Mammary epithelial cell (primary cell): Measurements from ENCODE around the gene CCNT1.

ENCODE experiments used
- EZH2 ChIP-seq: IDR thresholded peaks from 2 replicates; pipeline ENCODE4 v1.6.1; 2012; ENCODE audit warnings: low read length, inconsistent platforms, borderline replicate concordance
- TF ChIP-seq, protein P1 (sequence below), 2 donors: IDR thresholded peaks in 1 of 2; conservative IDR thresholded peaks in 1 of 2; 2 replicates each; pipeline ENCODE4 v1.5.1; 2011 to 2012; ENCODE audit warnings: inconsistent platforms in 2 of 2, low read length in 2 of 2, mild to moderate bottlenecking in 2 of 2, control low read depth in 1 of 2, low read depth in 1 of 2; ENCODE audit not compliant: insufficient read depth in 1 of 2; ENCODE audit errors: extremely low read depth in 1 of 2

DNA sequence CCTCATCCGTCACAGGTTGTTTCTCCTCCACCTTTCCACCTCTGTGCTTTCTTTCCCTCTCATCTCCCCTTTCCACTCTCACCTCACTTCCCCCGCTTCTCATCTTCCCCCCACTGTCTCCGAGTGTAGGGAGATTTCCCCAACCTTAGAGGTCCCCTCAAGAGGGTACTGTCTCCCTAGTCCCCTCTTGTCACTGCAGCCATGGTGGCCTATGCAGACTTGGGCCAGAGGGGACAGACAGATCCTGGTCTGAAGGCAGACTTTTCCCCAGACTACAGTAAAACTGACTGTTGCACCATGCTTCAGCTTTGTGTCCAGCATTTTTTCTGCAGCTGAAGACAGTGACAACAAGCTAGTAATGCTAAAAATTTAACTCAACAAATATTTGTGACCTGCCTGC, 75.7 kb downstream of the CCNT1 start:
- TF ChIP-seq EZH2, result no peak
- TF ChIP-seq, protein P1, sequence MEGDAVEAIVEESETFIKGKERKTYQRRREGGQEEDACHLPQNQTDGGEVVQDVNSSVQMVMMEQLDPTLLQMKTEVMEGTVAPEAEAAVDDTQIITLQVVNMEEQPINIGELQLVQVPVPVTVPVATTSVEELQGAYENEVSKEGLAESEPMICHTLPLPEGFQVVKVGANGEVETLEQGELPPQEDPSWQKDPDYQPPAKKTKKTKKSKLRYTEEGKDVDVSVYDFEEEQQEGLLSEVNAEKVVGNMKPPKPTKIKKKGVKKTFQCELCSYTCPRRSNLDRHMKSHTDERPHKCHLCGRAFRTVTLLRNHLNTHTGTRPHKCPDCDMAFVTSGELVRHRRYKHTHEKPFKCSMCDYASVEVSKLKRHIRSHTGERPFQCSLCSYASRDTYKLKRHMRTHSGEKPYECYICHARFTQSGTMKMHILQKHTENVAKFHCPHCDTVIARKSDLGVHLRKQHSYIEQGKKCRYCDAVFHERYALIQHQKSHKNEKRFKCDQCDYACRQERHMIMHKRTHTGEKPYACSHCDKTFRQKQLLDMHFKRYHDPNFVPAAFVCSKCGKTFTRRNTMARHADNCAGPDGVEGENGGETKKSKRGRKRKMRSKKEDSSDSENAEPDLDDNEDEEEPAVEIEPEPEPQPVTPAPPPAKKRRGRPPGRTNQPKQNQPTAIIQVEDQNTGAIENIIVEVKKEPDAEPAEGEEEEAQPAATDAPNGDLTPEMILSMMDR (conservative IDR thresholded peaks at IDR 0.05 in 1 of 2, IDR thresholded peaks at IDR 0.05 in 1 of 2; ENCODE audit: extremely low read depth in 1 of 2, insufficient read depth in 1 of 2, low read depth in 1 of 2, low read length in 2 of 2), result no peak
